HG03460 (cell line): ENCODE measurements around the gene FAM120B.

Experiments
- ATAC-seq: cut with Tn5 transposase; IDR thresholded peaks from one replicate; pipeline ENCODE4 v1.9.1; 2021; ENCODE audit not compliant: unreplicated experiment

FAM120B gene

GRCh38 chr6:170454512-170455285, 148.1 kb downstream of the FAM120B start:
- no peak for ATAC-seq

DNA sequence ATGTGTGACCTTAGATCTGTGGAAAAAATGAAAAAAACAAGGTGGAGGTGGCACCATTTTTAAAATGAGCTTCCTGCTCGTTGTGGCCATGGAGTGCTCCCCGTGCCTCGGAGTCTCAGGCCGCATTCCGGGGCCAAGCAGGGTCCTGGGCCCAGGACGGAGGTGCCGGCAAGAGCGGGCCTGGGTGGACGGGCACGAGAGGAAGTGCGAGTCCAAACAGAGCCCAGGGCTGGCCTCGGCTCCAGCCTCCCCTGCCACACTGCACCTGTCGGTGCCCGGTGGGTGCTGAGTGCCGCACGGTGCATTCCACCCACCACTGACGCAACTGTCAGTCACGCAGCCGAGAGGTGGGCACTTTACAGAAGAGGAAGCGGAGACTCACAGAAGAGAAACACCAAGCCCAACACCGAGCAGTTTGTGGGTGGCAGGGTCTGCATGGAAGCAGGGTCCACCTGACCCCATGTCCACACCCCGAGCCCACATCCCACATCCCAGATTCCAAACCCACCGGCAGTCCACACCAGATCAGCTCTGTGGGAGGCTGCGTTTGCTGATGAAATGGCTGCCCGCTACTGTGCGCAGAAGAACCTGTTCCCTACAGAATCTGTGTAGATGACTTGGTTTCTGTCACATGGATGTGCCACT, 148.9 kb downstream of the FAM120B start:
- ATAC-seq: no peak

GRCh38 chr6:170456334-170456733, 149.8 kb downstream of the FAM120B start:
- no peak for ATAC-seq
